ENCODE measurements around the gene NCKAP1.

DNA sequence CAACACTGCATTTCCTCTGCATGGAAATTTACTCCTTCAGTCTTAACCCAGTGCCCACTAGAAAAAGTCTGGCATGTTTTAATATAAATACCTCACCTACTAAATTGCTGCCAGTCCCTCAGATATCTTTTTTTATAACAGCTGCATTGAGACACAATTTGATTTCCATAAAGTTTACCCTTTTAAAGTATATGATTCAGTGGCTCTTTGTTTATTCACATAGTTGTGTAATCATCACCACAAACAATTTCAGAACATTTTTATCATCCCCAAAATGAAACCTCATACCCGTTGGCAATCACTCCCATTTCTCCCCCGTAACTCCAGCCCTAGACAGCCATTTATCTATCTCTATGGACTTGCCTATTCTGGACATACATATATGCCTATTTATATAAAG lies 154.8 kb downstream of the NCKAP1 start:
- TF ChIP-seq, protein P1, sequence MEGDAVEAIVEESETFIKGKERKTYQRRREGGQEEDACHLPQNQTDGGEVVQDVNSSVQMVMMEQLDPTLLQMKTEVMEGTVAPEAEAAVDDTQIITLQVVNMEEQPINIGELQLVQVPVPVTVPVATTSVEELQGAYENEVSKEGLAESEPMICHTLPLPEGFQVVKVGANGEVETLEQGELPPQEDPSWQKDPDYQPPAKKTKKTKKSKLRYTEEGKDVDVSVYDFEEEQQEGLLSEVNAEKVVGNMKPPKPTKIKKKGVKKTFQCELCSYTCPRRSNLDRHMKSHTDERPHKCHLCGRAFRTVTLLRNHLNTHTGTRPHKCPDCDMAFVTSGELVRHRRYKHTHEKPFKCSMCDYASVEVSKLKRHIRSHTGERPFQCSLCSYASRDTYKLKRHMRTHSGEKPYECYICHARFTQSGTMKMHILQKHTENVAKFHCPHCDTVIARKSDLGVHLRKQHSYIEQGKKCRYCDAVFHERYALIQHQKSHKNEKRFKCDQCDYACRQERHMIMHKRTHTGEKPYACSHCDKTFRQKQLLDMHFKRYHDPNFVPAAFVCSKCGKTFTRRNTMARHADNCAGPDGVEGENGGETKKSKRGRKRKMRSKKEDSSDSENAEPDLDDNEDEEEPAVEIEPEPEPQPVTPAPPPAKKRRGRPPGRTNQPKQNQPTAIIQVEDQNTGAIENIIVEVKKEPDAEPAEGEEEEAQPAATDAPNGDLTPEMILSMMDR (IDR thresholded peaks at IDR 0.05; ENCODE audit: borderline replicate concordance, extremely low read depth, low read length, poor library complexity, severe bottlenecking) = no peak
- no peak for TF ChIP-seq EZH2 (IDR thresholded peaks at IDR 0.05; ENCODE audit: borderline replicate concordance, low read depth, low read length, severe bottlenecking)
